GM12801 (cell line): ENCODE data around the gene CIPC.

Experiments
- TF ChIP-seq, protein P1 (sequence below): IDR thresholded peaks from one replicate; pipeline ENCODE4 v1.5.1; 2011; ENCODE audit warnings: control low read depth; ENCODE audit not compliant: insufficient read length; ENCODE audit errors: extremely low read depth

The CIPC gene

GRCh38 chr14:77142005-77142800 is 44.1 kb downstream of the CIPC start:
- TF ChIP-seq, protein P1, sequence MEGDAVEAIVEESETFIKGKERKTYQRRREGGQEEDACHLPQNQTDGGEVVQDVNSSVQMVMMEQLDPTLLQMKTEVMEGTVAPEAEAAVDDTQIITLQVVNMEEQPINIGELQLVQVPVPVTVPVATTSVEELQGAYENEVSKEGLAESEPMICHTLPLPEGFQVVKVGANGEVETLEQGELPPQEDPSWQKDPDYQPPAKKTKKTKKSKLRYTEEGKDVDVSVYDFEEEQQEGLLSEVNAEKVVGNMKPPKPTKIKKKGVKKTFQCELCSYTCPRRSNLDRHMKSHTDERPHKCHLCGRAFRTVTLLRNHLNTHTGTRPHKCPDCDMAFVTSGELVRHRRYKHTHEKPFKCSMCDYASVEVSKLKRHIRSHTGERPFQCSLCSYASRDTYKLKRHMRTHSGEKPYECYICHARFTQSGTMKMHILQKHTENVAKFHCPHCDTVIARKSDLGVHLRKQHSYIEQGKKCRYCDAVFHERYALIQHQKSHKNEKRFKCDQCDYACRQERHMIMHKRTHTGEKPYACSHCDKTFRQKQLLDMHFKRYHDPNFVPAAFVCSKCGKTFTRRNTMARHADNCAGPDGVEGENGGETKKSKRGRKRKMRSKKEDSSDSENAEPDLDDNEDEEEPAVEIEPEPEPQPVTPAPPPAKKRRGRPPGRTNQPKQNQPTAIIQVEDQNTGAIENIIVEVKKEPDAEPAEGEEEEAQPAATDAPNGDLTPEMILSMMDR: no peak

DNA sequence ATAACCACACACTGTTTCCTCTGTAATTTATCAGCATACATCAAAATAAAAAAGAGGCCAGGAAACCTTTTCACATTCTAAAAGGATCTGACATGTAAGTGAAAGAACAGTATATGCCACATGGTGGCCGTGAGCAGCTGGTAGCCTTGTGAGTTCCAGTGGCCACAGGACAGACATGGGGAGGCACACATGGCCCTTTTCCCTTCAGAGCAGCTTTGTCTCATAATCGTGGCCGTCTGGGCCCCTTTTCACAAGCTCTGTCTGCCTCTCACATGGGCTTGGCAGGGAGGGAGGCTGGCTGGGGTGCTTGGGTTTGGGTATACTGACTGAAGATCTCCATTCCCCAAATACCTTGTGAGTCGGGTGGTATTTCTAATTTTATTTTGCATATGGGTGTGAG is 45.0 kb downstream of the CIPC start:
- TF ChIP-seq, protein P1: no peak

DNA sequence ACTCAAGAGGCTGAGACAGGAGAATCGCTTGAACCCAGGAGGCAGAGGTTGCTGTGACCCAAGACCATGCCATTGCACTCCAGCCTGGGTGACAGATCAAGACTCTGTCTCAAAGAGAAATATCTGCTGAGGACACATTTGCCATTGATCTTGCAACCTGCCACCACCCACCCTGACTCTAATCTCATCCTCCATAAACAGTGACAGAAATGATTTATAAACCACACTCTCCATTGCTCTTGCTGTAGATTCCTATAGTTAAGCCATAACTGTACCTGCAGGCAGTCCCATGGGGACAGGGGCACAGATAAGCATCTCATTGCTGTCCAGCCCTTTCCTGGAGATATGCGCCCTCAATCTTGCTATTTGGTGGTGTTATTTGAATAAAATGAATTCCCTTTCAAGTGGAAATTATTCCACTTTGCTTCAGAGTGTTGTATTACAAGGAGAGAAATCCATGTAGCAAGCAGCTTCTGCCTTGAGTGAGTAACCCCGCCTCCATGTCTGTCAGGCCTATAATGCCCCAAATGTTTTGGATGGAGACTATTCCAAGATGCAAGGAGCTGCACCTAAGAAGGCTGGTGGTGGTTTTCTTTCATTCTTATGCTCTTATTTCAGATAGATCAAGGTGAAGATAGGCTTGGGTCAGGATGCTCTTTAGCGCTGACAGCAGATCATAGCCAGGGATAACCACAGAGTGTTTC is 46.5 kb downstream of the CIPC start:
- TF ChIP-seq, protein P1: no peak

DNA sequence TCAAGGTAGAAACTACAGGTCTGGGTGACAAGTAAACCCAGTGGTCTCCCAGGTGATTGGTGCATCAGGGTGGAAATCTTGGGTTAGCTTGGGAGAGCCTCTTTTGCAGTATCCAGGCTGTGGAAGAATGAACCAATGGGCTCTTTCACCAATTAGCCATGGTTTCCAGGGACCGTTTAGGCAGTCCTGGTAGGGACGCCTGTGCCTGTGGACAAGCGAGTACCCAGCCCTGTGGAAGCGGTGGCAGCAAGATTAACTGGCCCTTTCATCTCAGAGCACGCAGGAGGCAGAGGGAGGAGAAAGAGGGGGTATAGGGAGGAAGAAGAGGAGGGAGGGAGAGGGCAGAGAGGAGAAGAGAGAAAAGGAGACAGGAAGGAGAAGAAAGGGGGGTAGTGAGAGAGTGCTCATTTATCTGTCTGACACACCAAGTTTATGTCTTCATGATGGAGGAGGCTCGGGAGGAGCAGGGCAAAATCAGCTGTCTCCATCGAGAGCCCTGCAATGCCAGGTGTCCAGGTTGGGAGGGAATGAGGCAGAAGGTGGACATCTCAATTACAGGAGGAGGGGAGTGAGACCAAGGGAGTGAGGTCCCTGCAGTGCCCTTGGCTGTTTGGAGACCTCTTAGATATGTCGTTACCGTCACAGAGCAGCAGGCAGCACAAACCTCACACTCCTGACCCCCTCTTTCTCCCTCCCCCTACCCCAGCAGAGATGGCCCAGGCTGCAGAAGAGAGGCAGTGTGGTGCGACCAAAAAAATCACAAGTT is 48.1 kb downstream of the CIPC start:
- TF ChIP-seq, protein P1: no peak

GRCh38 chr14:77148510-77149231 is 50.6 kb downstream of the CIPC start:
- TF ChIP-seq, protein P1: no peak

- TF ChIP-seq, protein P1: no peak
Measured at GRCh38 chr14:77151245-77151644, 53.2 kb downstream of the CIPC start.
